GM23338 (cell line): ENCODE results near the gene NCOA1. TPM values are rescaled to one million over a fixed set of nuclear protein-coding genes. Genes with fewer than 3 reads are reported as not detected.

ENCODE experiments used
- ATAC-seq: fragments of 200-7000 bp; cut with Tn5 transposase; 3 replicates; pipeline ENCODE4 v1.9.1; 2020
- DNase-seq: peaks from one replicate; pipeline ENCODE4 v3.0.0-alpha.2; 2015; ENCODE audit warnings: low spot score
- H2AFZ ChIP-seq: fragments of 200-600 bp; sonication (generic); 2 replicates; pipeline ENCODE4 v1.8.0; 2016; ENCODE audit warnings: antibody characterized with exemption, mild to moderate bottlenecking, moderate library complexity
- H3F3A ChIP-seq: fragments of 200-600 bp; sonication (generic); replicated peaks from 2 replicates; pipeline ENCODE4 v1.8.0; 2017; ENCODE audit warnings: antibody characterized with exemption, mixed run types, low read depth
- H3K27ac ChIP-seq: fragments of 200-600 bp; sonication (generic); 2 replicates; pipeline ENCODE4 v1.6.1; 2016; ENCODE audit warnings: low read depth
- H3K27me3 ChIP-seq: fragments of 200-600 bp; sonication (generic); 2 replicates; pipeline ENCODE4 v1.8.0; 2016; ENCODE audit warnings: mild to moderate bottlenecking, mixed run types, moderate library complexity; ENCODE audit not compliant: insufficient read depth
- H3K36me3 ChIP-seq: fragments of 200-600 bp; sonication (generic); 2 replicates; pipeline ENCODE4 v1.8.0; 2016; ENCODE audit warnings: mild to moderate bottlenecking; ENCODE audit not compliant: insufficient read depth
- H3K4me1 ChIP-seq: fragments of 200-600 bp; sonication (generic); 2 replicates; pipeline ENCODE4 v1.8.0; 2016; ENCODE audit warnings: mild to moderate bottlenecking, moderate library complexity; ENCODE audit not compliant: insufficient read depth
- H3K4me2 ChIP-seq: fragments of 200-600 bp; sonication (generic); 2 replicates; pipeline ENCODE4 v1.7.1; 2017; ENCODE audit warnings: mixed run types
- H3K4me3 ChIP-seq: fragments of 200-600 bp; sonication (generic); 2 replicates; pipeline ENCODE4 v1.6.1; 2016; ENCODE audit warnings: mixed run types
- H3K79me2 ChIP-seq: fragments of 200-600 bp; sonication (generic); replicated peaks from 2 replicates; pipeline ENCODE4 v1.8.0; 2017; ENCODE audit warnings: mild to moderate bottlenecking; ENCODE audit not compliant: insufficient read depth
- H3K9me2 ChIP-seq: fragments of 200-600 bp; sonication (generic); 2 replicates; pipeline ENCODE4 v1.8.0; 2017; ENCODE audit not compliant: insufficient read depth
- H4K20me1 ChIP-seq: fragments of 200-600 bp; sonication (generic); replicated peaks from 2 replicates; pipeline ENCODE4 v1.8.0; 2017; ENCODE audit warnings: mild to moderate bottlenecking; ENCODE audit not compliant: insufficient read depth
- H3K27ac Mint-ChIP-seq: 2 replicates; pipeline ENCODE4 v1.8.0; 2020; ENCODE audit warnings: inconsistent platforms, mild to moderate bottlenecking, moderate library complexity, mixed read lengths
- H3K27me3 Mint-ChIP-seq: 3 replicates; pipeline ENCODE4 v1.8.0; 2022; ENCODE audit warnings: low read depth, mild to moderate bottlenecking, moderate library complexity, mixed read lengths, inconsistent platforms; ENCODE audit not compliant: insufficient read depth, poor library complexity
- H3K36me3 Mint-ChIP-seq: 3 replicates; pipeline ENCODE4 v1.8.0; 2021; ENCODE audit warnings: low read depth, mild to moderate bottlenecking, inconsistent platforms, moderate library complexity, mixed read lengths
- H3K4me1 Mint-ChIP-seq: 3 replicates; pipeline ENCODE4 v1.8.0; 2020; ENCODE audit warnings: mild to moderate bottlenecking, inconsistent platforms, mixed read lengths
- H3K4me3 Mint-ChIP-seq: 3 replicates; pipeline ENCODE4 v1.8.0; 2021; ENCODE audit warnings: moderate library complexity, mild to moderate bottlenecking, inconsistent platforms, mixed read lengths
- H3K9me3 Mint-ChIP-seq: 3 replicates; pipeline ENCODE4 v1.8.0; 2020; ENCODE audit warnings: moderate library complexity, mild to moderate bottlenecking, inconsistent platforms, mixed read lengths
- CREB1 ChIP-seq: fragments of 250-450 bp; sonication (Bioruptor Pico); IDR thresholded peaks from 2 replicates; pipeline ENCODE4 v1.5.0; 2020; ENCODE audit warnings: low read depth, mild to moderate bottlenecking, moderate library complexity
- EZH2 ChIP-seq: fragments of 200-600 bp; sonication (generic); IDR thresholded peaks from one replicate; pipeline ENCODE4 v1.8.0; 2017; ENCODE audit warnings: antibody characterized with exemption, mild to moderate bottlenecking, low read depth; ENCODE audit not compliant: unreplicated experiment
- EZH2phosphoT487 ChIP-seq: fragments of 200-600 bp; sonication (generic); IDR thresholded peaks from one replicate; pipeline ENCODE4 v1.8.1; 2018; ENCODE audit warnings: antibody characterized with exemption; ENCODE audit not compliant: unreplicated experiment
- JUNB ChIP-seq: IDR thresholded peaks from one replicate; pipeline ENCODE4 v1.6.1; 2016; ENCODE audit warnings: antibody characterized with exemption; ENCODE audit not compliant: unreplicated experiment
- NANOG ChIP-seq: IDR thresholded peaks from 2 replicates; pipeline ENCODE4 v1.6.1; 2016; ENCODE audit warnings: antibody characterized with exemption, borderline replicate concordance
- POLR2AphosphoS5 ChIP-seq: IDR thresholded peaks from 2 replicates; pipeline ENCODE4 v1.6.1; 2016; ENCODE audit warnings: antibody characterized with exemption, low read depth
- STAT1 ChIP-seq: IDR thresholded peaks from one replicate; pipeline ENCODE4 v1.6.1; 2016; ENCODE audit warnings: antibody characterized with exemption; ENCODE audit not compliant: unreplicated experiment
- ZNF114 ChIP-seq: fragments of 250-450 bp; sonication (Bioruptor Pico); IDR thresholded peaks from 2 replicates; pipeline ENCODE4 v1.5.0; 2020; ENCODE audit warnings: mild to moderate bottlenecking, moderate library complexity
- ZNF331 ChIP-seq: fragments of 250-450 bp; sonication (Bioruptor Pico); IDR thresholded peaks from 2 replicates; pipeline ENCODE4 v1.5.0; 2020; ENCODE audit warnings: low read depth, mild to moderate bottlenecking, moderate library complexity
- polyA plus RNA-seq: library from polyadenylated mRNA; unstranded; fragments of >200 nt; fragmentation: Nextera tagmentation; extraction: Ambion mirVana; gene quantifications from 2 replicates; pipeline ENCODE4 v1.2.1, GENCODE V29; 2016
- total RNA-seq: library from RNA; depleted of rRNA; stranded (reverse); fragments of >200 nt; shearing (Covaris generic); gene quantifications from 2 replicates; pipeline ENCODE4 v1.2.3, GENCODE V29; 2014
- TF ChIP-seq, protein P1 (sequence below): fragments of 250-450 bp; sonication (Bioruptor Pico); IDR thresholded peaks from 2 replicates; pipeline ENCODE4 v1.5.0; 2020; ENCODE audit warnings: mild to moderate bottlenecking, moderate library complexity
- TF ChIP-seq, protein P2 (sequence below): IDR thresholded peaks from one replicate; pipeline ENCODE4 v1.6.1; 2018; ENCODE audit warnings: antibody characterized with exemption; ENCODE audit not compliant: unreplicated experiment
- TF ChIP-seq, protein P3 (sequence below), 2 experiments: fragments of 200-600 bp in 1 of 2; sonication (generic) in 1 of 2; conservative IDR thresholded peaks; 2 replicates each; pipeline versions ENCODE4 v1.5.1 to v1.6.1; 2016 to 2017; ENCODE audit warnings: antibody characterized with exemption in 2 of 2, low read depth in 2 of 2, mild to moderate bottlenecking in 2 of 2, moderate library complexity in 1 of 2

NCOA1 gene
- total and polyA plus RNA-seq, 2 experiments from 2014 or later = 7.1 to 15.1 TPM

DNA sequence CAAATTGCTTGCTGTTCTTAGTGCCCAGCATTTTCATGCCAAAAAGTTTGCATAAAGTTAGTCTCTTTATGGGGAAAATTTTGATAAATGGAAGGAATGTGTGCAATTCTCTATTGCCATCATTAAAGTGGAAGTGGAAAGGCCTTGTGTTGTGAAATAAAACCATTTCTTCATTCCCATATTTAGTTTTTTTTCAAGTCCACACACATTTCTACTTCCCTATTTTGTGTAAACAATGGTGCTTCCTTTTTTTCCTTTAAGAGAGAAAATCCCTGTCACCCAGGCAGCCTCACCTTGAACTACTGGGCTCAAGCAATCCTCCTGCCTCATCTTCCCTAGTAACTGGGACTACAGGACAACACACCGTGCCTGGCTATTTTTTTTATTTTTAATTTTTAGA is 42.3 kb upstream of the NCOA1 start:
- no peak overlapping the region for H2AFZ ChIP-seq
- H3K9me3 Mint-ChIP-seq = peaks cover 15% of the 10 kb centered on the region; the same call in 2 of the 3 replicates
- H3K4me1 ChIP-seq = no peaks in the 10 kb centered on the region
- ATAC-seq = no peak
- TF ChIP-seq EZH2phosphoT487 (no peak), ZNF114 (CRISPR knock-in tag) (no peak), EZH2 (no peak), CREB1 (CRISPR knock-in tag) (no peak), NANOG (no peak), JUNB (no peak), ZNF331 (CRISPR knock-in tag) (no peak), POLR2AphosphoS5 (no peak), STAT1 (no peak)
- TF ChIP-seq, protein P1, sequence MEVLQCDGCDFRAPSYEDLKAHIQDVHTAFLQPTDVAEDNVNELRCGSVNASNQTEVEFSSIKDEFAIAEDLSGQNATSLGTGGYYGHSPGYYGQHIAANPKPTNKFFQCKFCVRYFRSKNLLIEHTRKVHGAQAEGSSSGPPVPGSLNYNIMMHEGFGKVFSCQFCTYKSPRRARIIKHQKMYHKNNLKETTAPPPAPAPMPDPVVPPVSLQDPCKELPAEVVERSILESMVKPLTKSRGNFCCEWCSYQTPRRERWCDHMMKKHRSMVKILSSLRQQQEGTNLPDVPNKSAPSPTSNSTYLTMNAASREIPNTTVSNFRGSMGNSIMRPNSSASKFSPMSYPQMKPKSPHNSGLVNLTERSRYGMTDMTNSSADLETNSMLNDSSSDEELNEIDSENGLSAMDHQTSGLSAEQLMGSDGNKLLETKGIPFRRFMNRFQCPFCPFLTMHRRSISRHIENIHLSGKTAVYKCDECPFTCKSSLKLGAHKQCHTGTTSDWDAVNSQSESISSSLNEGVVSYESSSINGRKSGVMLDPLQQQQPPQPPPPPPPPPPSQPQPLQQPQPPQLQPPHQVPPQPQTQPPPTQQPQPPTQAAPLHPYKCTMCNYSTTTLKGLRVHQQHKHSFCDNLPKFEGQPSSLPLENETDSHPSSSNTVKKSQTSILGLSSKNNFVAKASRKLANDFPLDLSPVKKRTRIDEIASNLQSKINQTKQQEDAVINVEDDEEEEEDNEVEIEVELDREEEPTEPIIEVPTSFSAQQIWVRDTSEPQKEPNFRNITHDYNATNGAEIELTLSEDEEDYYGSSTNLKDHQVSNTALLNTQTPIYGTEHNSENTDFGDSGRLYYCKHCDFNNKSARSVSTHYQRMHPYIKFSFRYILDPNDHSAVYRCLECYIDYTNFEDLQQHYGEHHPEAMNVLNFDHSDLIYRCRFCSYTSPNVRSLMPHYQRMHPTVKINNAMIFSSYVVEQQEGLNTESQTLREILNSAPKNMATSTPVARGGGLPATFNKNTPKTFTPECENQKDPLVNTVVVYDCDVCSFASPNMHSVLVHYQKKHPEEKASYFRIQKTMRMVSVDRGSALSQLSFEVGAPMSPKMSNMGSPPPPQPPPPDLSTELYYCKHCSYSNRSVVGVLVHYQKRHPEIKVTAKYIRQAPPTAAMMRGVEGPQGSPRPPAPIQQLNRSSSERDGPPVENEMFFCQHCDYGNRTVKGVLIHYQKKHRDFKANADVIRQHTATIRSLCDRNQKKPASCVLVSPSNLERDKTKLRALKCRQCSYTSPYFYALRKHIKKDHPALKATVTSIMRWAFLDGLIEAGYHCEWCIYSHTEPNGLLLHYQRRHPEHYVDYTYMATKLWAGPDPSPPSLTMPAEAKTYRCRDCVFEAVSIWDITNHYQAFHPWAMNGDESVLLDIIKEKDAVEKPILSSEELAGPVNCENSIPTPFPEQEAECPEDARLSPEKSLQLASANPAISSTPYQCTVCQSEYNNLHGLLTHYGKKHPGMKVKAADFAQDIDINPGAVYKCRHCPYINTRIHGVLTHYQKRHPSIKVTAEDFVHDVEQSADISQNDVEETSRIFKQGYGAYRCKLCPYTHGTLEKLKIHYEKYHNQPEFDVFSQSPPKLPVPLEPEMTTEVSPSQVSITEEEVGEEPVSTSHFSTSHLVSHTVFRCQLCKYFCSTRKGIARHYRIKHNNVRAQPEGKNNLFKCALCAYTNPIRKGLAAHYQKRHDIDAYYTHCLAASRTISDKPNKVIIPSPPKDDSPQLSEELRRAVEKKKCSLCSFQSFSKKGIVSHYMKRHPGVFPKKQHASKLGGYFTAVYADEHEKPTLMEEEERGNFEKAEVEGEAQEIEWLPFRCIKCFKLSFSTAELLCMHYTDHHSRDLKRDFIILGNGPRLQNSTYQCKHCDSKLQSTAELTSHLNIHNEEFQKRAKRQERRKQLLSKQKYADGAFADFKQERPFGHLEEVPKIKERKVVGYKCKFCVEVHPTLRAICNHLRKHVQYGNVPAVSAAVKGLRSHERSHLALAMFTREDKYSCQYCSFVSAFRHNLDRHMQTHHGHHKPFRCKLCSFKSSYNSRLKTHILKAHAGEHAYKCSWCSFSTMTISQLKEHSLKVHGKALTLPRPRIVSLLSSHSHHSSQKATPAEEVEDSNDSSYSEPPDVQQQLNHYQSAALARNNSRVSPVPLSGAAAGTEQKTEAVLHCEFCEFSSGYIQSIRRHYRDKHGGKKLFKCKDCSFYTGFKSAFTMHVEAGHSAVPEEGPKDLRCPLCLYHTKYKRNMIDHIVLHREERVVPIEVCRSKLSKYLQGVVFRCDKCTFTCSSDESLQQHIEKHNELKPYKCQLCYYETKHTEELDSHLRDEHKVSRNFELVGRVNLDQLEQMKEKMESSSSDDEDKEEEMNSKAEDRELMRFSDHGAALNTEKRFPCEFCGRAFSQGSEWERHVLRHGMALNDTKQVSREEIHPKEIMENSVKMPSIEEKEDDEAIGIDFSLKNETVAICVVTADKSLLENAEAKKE (CRISPR knock-in tag) = no peak
- TF ChIP-seq, protein P2, sequence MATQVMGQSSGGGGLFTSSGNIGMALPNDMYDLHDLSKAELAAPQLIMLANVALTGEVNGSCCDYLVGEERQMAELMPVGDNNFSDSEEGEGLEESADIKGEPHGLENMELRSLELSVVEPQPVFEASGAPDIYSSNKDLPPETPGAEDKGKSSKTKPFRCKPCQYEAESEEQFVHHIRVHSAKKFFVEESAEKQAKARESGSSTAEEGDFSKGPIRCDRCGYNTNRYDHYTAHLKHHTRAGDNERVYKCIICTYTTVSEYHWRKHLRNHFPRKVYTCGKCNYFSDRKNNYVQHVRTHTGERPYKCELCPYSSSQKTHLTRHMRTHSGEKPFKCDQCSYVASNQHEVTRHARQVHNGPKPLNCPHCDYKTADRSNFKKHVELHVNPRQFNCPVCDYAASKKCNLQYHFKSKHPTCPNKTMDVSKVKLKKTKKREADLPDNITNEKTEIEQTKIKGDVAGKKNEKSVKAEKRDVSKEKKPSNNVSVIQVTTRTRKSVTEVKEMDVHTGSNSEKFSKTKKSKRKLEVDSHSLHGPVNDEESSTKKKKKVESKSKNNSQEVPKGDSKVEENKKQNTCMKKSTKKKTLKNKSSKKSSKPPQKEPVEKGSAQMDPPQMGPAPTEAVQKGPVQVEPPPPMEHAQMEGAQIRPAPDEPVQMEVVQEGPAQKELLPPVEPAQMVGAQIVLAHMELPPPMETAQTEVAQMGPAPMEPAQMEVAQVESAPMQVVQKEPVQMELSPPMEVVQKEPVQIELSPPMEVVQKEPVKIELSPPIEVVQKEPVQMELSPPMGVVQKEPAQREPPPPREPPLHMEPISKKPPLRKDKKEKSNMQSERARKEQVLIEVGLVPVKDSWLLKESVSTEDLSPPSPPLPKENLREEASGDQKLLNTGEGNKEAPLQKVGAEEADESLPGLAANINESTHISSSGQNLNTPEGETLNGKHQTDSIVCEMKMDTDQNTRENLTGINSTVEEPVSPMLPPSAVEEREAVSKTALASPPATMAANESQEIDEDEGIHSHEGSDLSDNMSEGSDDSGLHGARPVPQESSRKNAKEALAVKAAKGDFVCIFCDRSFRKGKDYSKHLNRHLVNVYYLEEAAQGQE = no peak
- TF ChIP-seq, protein P3, sequence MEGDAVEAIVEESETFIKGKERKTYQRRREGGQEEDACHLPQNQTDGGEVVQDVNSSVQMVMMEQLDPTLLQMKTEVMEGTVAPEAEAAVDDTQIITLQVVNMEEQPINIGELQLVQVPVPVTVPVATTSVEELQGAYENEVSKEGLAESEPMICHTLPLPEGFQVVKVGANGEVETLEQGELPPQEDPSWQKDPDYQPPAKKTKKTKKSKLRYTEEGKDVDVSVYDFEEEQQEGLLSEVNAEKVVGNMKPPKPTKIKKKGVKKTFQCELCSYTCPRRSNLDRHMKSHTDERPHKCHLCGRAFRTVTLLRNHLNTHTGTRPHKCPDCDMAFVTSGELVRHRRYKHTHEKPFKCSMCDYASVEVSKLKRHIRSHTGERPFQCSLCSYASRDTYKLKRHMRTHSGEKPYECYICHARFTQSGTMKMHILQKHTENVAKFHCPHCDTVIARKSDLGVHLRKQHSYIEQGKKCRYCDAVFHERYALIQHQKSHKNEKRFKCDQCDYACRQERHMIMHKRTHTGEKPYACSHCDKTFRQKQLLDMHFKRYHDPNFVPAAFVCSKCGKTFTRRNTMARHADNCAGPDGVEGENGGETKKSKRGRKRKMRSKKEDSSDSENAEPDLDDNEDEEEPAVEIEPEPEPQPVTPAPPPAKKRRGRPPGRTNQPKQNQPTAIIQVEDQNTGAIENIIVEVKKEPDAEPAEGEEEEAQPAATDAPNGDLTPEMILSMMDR (conservative IDR thresholded peaks at IDR 0.05; ENCODE audit: low read depth in 2 of 2) = no peak
- H3K4me3 Mint-ChIP-seq = no peak overlapping the region
- 0 out of 2 replicates have a peak, but pooled peaks cover 4% of the 10 kb centered on the region for H3K36me3 ChIP-seq
- peaks cover 3% of the 10 kb centered on the region; the same call in 1 of the 3 replicates for H3K36me3 Mint-ChIP-seq
- no peaks in the 10 kb centered on the region for H3F3A ChIP-seq
- no peak overlapping the region for H3K27ac ChIP-seq
- no peaks in the 10 kb centered on the region for H3K79me2 ChIP-seq
- peaks cover 2% of the 10 kb centered on the region for H3K4me1 Mint-ChIP-seq
- no peaks in the 10 kb centered on the region for H3K27me3 ChIP-seq
- DNase-seq = no peak
- no peaks in the 10 kb centered on the region for H4K20me1 ChIP-seq
- no peak overlapping the region for H3K4me3 ChIP-seq
- H3K9me2 ChIP-seq = no peaks in the 10 kb centered on the region
- H3K4me2 ChIP-seq = no peak overlapping the region
- H3K27ac Mint-ChIP-seq = no peak overlapping the region
- no peaks in the 10 kb centered on the region for H3K27me3 Mint-ChIP-seq
